Measurements from ENCODE around the gene ZNF138. TPM values are rescaled to one million over a fixed set of nuclear protein-coding genes. Genes with fewer than 3 reads are reported as not detected.

Gene ZNF138
- total and polyA plus RNA-seq, 2 experiments from 2014 or later: 48.7 to 68.4 TPM

DNA sequence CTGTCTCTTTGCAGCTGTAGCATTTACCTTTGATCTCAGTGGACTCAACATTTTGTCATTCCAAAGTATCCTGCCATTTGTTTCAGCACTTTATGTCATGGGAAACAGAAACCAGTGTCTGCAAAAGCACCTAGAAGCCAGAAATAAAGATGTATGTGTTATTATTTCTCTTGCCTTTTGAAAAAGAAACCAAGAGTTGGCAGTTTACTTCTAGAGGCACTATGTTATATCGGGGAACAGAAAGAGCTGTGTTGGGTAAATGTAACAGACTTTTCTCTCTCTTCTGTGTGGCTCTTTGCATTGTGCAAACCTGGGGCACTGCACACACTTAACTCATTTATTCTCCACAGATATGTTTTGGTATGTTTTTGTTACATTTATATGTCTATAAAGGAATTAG is 36.7 kb downstream of the ZNF138 start:
- no peaks in the 10 kb centered on the region for H3K9me2 ChIP-seq (ENCODE audit: insufficient read depth)
- no peaks in the 10 kb centered on the region; the same call in 1 of the 2 replicates for H3K4me1 ChIP-seq (ENCODE audit: insufficient read depth)
- TF ChIP-seq, protein P1, sequence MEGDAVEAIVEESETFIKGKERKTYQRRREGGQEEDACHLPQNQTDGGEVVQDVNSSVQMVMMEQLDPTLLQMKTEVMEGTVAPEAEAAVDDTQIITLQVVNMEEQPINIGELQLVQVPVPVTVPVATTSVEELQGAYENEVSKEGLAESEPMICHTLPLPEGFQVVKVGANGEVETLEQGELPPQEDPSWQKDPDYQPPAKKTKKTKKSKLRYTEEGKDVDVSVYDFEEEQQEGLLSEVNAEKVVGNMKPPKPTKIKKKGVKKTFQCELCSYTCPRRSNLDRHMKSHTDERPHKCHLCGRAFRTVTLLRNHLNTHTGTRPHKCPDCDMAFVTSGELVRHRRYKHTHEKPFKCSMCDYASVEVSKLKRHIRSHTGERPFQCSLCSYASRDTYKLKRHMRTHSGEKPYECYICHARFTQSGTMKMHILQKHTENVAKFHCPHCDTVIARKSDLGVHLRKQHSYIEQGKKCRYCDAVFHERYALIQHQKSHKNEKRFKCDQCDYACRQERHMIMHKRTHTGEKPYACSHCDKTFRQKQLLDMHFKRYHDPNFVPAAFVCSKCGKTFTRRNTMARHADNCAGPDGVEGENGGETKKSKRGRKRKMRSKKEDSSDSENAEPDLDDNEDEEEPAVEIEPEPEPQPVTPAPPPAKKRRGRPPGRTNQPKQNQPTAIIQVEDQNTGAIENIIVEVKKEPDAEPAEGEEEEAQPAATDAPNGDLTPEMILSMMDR (conservative IDR thresholded peaks at IDR 0.05; ENCODE audit: low read depth in 2 of 2): no peak
- no peak for TF ChIP-seq POLR2AphosphoS5 (IDR thresholded peaks at IDR 0.05; ENCODE audit: low read depth)
- TF ChIP-seq JUNB (IDR thresholded peaks at IDR 0.05; ENCODE audit: unreplicated experiment): no peak
- no peak for TF ChIP-seq ETS1 (IDR thresholded peaks at IDR 0.05)
- TF ChIP-seq ZNF114 (CRISPR knock-in tag; IDR thresholded peaks at IDR 0.05): no peak
- TF ChIP-seq STAT1 (IDR thresholded peaks at IDR 0.05; ENCODE audit: unreplicated experiment): no peak
- no peak for TF ChIP-seq EZH2 (IDR thresholded peaks at IDR 0.05; ENCODE audit: low read depth, unreplicated experiment)
- H3K4me2 ChIP-seq: no peak overlapping the region
- Mint-ChIP-seq H3K9me3 (peaks cover 8% of the 10 kb centered on the region), H3K27ac (no peak overlapping the region), H3K27me3 (ENCODE audit: insufficient read depth, low read depth, poor library complexity) (peaks cover 4% of the 10 kb centered on the region), H3K4me1 (no peaks in the 10 kb centered on the region), H3K36me3 (ENCODE audit: low read depth) (peaks cover 38% of the 10 kb centered on the region), H3K4me3 (no peak overlapping the region)
- H3K79me2 ChIP-seq (replicated peaks; ENCODE audit: insufficient read depth): no peaks in the 10 kb centered on the region
- no peaks in the 10 kb centered on the region for H4K20me1 ChIP-seq (replicated peaks; ENCODE audit: insufficient read depth)
- no peak overlapping the region; the same call in 1 of the 2 replicates for H3K27ac ChIP-seq (ENCODE audit: low read depth)
- no peaks in the 10 kb centered on the region for H3K36me3 ChIP-seq (ENCODE audit: insufficient read depth)
- no peaks in the 10 kb centered on the region for H3K27me3 ChIP-seq (ENCODE audit: insufficient read depth)
- no peak for ATAC-seq
- no peak overlapping the region for H2AFZ ChIP-seq
- no peak overlapping the region for H3K4me3 ChIP-seq
- no peak for DNase-seq (ENCODE audit: low spot score)
- H3F3A ChIP-seq (replicated peaks; ENCODE audit: low read depth): no peaks in the 10 kb centered on the region

GRCh38 chr7:64832136-64832535 is 37.9 kb downstream of the ZNF138 start:
- H3K36me3 Mint-ChIP-seq (ENCODE audit: low read depth): peaks cover 38% of the 10 kb centered on the region
- H2AFZ ChIP-seq: no peak overlapping the region
- H3K4me3 Mint-ChIP-seq: no peak overlapping the region
- H3K4me1 ChIP-seq (ENCODE audit: insufficient read depth): no peaks in the 10 kb centered on the region; the same call in 1 of the 2 replicates
- H3K9me3 Mint-ChIP-seq: peaks cover 15% of the 10 kb centered on the region
- H3F3A ChIP-seq (replicated peaks; ENCODE audit: low read depth): no peaks in the 10 kb centered on the region
- H3K27ac Mint-ChIP-seq: no peak overlapping the region
- H3K4me2 ChIP-seq: no peak overlapping the region
- no peaks in the 10 kb centered on the region for H3K27me3 ChIP-seq (ENCODE audit: insufficient read depth)
- H3K36me3 ChIP-seq (ENCODE audit: insufficient read depth): no peaks in the 10 kb centered on the region
- H3K4me3 ChIP-seq: no peak overlapping the region
- H3K79me2 ChIP-seq (replicated peaks; ENCODE audit: insufficient read depth): no peaks in the 10 kb centered on the region
- ATAC-seq (no peak), DNase-seq (ENCODE audit: low spot score) (peak; percentile 15)
- H3K9me2 ChIP-seq (ENCODE audit: insufficient read depth): no peaks in the 10 kb centered on the region
- peak overlapping the region; percentile 61; the same call in 1 of the 2 replicates for H3K27ac ChIP-seq (ENCODE audit: low read depth)
- H3K4me1 Mint-ChIP-seq: no peaks in the 10 kb centered on the region
- H3K27me3 Mint-ChIP-seq (ENCODE audit: insufficient read depth, low read depth, poor library complexity): peaks cover 4% of the 10 kb centered on the region
- H4K20me1 ChIP-seq (replicated peaks; ENCODE audit: insufficient read depth): no peaks in the 10 kb centered on the region
- TF ChIP-seq, protein P1 (conservative IDR thresholded peaks at IDR 0.05; ENCODE audit: low read depth in 2 of 2): no peak
- TF ChIP-seq, protein P2, sequence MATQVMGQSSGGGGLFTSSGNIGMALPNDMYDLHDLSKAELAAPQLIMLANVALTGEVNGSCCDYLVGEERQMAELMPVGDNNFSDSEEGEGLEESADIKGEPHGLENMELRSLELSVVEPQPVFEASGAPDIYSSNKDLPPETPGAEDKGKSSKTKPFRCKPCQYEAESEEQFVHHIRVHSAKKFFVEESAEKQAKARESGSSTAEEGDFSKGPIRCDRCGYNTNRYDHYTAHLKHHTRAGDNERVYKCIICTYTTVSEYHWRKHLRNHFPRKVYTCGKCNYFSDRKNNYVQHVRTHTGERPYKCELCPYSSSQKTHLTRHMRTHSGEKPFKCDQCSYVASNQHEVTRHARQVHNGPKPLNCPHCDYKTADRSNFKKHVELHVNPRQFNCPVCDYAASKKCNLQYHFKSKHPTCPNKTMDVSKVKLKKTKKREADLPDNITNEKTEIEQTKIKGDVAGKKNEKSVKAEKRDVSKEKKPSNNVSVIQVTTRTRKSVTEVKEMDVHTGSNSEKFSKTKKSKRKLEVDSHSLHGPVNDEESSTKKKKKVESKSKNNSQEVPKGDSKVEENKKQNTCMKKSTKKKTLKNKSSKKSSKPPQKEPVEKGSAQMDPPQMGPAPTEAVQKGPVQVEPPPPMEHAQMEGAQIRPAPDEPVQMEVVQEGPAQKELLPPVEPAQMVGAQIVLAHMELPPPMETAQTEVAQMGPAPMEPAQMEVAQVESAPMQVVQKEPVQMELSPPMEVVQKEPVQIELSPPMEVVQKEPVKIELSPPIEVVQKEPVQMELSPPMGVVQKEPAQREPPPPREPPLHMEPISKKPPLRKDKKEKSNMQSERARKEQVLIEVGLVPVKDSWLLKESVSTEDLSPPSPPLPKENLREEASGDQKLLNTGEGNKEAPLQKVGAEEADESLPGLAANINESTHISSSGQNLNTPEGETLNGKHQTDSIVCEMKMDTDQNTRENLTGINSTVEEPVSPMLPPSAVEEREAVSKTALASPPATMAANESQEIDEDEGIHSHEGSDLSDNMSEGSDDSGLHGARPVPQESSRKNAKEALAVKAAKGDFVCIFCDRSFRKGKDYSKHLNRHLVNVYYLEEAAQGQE (IDR thresholded peaks at IDR 0.05; ENCODE audit: unreplicated experiment): no peak
- TF ChIP-seq JUNB (IDR thresholded peaks at IDR 0.05; ENCODE audit: unreplicated experiment) (no peak), NANOG (IDR thresholded peaks at IDR 0.05; ENCODE audit: borderline replicate concordance) (no peak), ZNF331 (CRISPR knock-in tag; IDR thresholded peaks at IDR 0.05; ENCODE audit: low read depth) (no peak), ETS1 (IDR thresholded peaks at IDR 0.05) (no peak), EZH2phosphoT487 (IDR thresholded peaks at IDR 0.05; ENCODE audit: unreplicated experiment) (no peak)

All from GM23338 (cell line).